ENCODE data around the gene MTPN.
A peak's percentile ranks its signal among the peaks of the same experiment; 100 is the strongest.

Gene MTPN

GRCh38 chr7:135928136-135928535 lies 49.0 kb downstream of the MTPN start:
- no peak for DNase-seq (ENCODE audit: low read depth in 2 of 2)

GRCh38 chr7:135925210-135925609 lies 51.9 kb downstream of the MTPN start:
- DNase-seq (ENCODE audit: low read depth in 2 of 2) = no peak

- DNase-seq (ENCODE audit: low read depth in 2 of 2) = no peak
These were observed 52.9 kb downstream of the MTPN start for GRCh38 chr7:135924302-135924701.

GRCh38 chr7:135922263-135922662 lies 54.9 kb downstream of the MTPN start:
- no peak for DNase-seq (ENCODE audit: low read depth in 2 of 2)

- no peak for DNase-seq (ENCODE audit: low read depth in 2 of 2)
These were observed 56.7 kb downstream of the MTPN start for GRCh38 chr7:135920478-135920877.

GRCh38 chr7:135919071-135919841 lies 57.9 kb downstream of the MTPN start:
- DNase-seq (ENCODE audit: low read depth in 2 of 2) = no peak

GRCh38 chr7:135918134-135918533 lies 59.0 kb downstream of the MTPN start:
- no peak for DNase-seq (ENCODE audit: low read depth in 2 of 2)

- no peak for DNase-seq (ENCODE audit: low read depth in 2 of 2)
These were observed 59.4 kb downstream of the MTPN start for GRCh38 chr7:135917721-135918120.

GRCh38 chr7:135914346-135914745 lies 62.8 kb downstream of the MTPN start:
- no peak for DNase-seq (ENCODE audit: low read depth in 2 of 2)

- DNase-seq (ENCODE audit: low read depth in 2 of 2) = no peak
These were observed 63.8 kb downstream of the MTPN start for GRCh38 chr7:135913404-135913803.

GRCh38 chr7:135911099-135911498 lies 66.1 kb downstream of the MTPN start:
- no peak for DNase-seq (ENCODE audit: low read depth in 2 of 2)

GRCh38 chr7:135910393-135911036 lies 66.6 kb downstream of the MTPN start:
- no peak for DNase-seq (ENCODE audit: low read depth in 2 of 2)

GRCh38 chr7:135905858-135906257 lies 71.3 kb downstream of the MTPN start:
- DNase-seq (ENCODE audit: low read depth in 2 of 2) = no peak

- DNase-seq (ENCODE audit: low read depth in 2 of 2) = no peak
These were observed 71.8 kb downstream of the MTPN start for GRCh38 chr7:135905355-135905754.

GRCh38 chr7:135904282-135904681 lies 72.9 kb downstream of the MTPN start:
- no peak for DNase-seq (ENCODE audit: low read depth in 2 of 2)

GRCh38 chr7:135901585-135902540 lies 75.3 kb downstream of the MTPN start:
- DNase-seq (ENCODE audit: low read depth in 2 of 2) = no peak

GRCh38 chr7:135900065-135900546 lies 77.1 kb downstream of the MTPN start:
- no peak for DNase-seq (ENCODE audit: low read depth in 2 of 2)

- no peak for DNase-seq (ENCODE audit: low read depth in 2 of 2)
These were observed 77.6 kb downstream of the MTPN start for GRCh38 chr7:135899458-135900064.

GRCh38 chr7:135898226-135898625 lies 78.9 kb downstream of the MTPN start:
- DNase-seq (ENCODE audit: low read depth in 2 of 2) = no peak

- no peak for DNase-seq (ENCODE audit: low read depth in 2 of 2)
These were observed 82.3 kb downstream of the MTPN start for GRCh38 chr7:135894816-135895215.

- DNase-seq (ENCODE audit: low read depth in 2 of 2) = no peak
These were observed 87.3 kb downstream of the MTPN start for GRCh38 chr7:135889823-135890222.

GRCh38 chr7:135888740-135889139 lies 88.4 kb downstream of the MTPN start:
- peak in 1 of 2 experiments; percentile 7 for DNase-seq (ENCODE audit: low read depth in 2 of 2)

Data from fibroblast of skin of left quadriceps (primary cell).